GM18507 (cell line): Measurements from ENCODE around the gene PRR33.
"Not testable (repeated sequence)": the region's sequence is repeated elsewhere in the genome, so short reads cannot be mapped to it uniquely, and the experiment has no call there.

Experiments
- DNase-seq: peaks from one replicate; pipeline ENCODE4 v3.0.0; 2011; ENCODE audit warnings: low read depth; ENCODE audit not compliant: insufficient read length; ENCODE audit errors: extremely low spot score
- FAIRE-seq: peaks from 2 replicates; lab custom pipeline; 2011; peaks lifted over from hg19 to GRCh38; lab: Jason Lieb, UNC

Gene PRR33

GRCh38 chr11:1891831-1892115 is at the start of gene PRR33:
PRR33 (minus strand) TSS chr11:1891895; CDS start chr11:1890584, 1,311 bp downstream.
- no peak for DNase-seq
- no peak for FAIRE-seq

GRCh38 chr11:1939788-1940187 is 48.1 kb upstream of the PRR33 start:
- not testable (repeated sequence) for DNase-seq
- FAIRE-seq: peak; percentile 88

DNA sequence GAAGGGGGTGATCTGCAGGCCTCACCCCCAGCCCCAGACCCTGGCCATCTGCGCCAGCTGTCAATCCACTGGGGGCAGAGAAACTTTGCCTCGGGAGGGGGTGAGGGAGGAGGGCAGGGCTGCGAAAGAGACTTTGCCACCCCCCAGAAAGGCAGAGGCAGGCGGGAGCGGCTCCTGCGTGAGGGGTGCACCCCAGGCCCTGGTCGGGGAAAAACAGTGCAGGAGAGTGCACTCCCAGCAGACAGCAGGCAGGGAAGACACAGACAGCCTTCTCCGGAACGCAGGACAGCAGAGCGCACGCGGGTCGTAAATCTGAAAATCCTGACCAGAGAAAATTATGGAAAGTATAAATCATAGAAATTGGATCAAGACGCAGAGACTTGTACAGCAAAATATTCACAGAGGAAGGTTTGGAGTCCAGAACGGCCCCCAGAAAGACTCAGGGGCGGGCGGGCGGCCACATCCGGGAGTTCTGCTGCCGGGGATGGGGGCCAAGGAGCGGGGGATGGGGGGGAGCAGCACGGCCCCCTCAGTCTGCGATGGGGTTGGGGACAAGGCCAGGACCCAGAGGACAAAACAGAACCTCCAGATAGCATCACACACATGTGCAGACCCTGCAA is 47.4 kb upstream of the PRR33 start:
- no peak for DNase-seq
- no peak for FAIRE-seq

- no peak for DNase-seq
- FAIRE-seq: no peak
Measured at GRCh38 chr11:1938343-1939005, 46.8 kb upstream of the PRR33 start.

DNA sequence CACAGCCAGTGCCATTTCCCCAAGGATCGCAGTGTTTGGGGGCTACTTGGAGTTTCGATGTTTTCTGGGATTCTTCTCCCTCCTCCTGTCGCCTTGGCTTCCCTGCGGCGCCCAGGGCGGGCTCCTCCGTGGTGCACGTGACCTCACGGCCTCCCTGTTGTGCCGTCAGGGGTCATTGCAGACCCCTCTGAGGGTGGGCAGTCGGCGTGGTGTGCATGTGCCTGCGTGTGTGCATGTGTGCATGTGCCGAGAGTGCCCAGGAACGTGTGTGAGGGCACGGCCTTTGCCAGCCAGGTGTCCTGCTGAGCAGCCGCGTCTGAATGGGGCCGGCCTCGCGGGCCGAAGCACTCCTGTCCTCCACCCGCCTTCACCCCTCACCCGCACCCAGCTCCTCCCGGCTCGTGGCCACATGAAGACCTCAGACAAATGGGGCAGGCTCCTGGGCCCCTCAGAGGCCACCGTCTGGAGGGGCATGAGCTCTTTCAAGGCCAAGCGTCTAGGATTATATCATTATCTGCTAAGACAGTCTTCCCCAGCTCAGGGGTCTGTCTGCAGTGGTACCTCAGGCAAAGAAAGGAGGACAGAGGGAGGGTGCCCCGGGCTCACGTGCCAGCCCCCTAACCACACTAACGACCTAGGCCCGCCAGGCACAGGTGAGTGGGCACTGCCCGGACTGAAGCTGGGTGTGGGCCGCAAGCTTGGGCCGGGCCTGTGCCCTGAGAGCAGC is 46.1 kb upstream of the PRR33 start:
- FAIRE-seq (no peak), DNase-seq (no peak)

DNA sequence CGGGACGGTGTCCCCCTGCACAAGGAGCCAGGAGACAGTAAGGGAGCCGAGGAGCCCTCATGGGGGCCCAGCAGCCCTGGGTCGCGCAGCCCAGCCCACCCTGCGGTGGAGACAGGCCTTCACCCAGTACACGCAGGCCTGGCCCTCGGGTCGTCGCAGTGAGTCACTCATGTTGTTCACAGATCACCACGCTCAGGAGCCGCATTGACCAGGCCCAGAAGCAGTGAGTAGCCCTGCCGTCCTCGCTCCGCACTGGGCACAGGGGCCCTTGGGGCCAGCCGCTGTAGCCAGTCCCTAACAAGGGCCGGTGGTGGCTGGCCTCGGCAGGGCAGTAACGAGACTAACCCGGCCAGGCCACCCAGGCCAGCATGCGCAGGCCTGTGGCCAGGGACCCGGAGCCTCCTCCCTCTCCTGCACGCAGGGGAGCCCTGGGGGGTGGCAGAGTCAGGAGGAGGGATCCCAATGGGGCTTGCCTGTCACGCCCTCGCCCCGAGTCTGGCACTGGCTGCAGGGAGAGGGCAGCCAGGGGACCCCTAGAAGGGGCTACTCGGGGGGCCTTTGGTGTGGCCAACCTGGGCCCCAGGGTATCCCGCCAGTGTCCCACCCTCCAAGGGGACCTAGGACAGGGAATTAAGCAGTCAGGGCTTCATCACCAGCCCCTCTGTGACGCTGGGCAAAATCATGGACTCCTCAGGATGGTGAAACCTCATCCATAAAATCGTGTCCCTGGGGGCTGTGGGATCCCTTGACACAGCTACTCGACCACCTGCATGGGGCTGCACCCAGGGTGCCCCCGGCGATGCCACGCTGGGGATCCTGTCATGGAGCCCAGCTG is 45.3 kb upstream of the PRR33 start:
- DNase-seq (no peak), FAIRE-seq (no peak)

GRCh38 chr11:1936072-1936780 is 44.5 kb upstream of the PRR33 start:
- DNase-seq (no peak), FAIRE-seq (no peak)

DNA sequence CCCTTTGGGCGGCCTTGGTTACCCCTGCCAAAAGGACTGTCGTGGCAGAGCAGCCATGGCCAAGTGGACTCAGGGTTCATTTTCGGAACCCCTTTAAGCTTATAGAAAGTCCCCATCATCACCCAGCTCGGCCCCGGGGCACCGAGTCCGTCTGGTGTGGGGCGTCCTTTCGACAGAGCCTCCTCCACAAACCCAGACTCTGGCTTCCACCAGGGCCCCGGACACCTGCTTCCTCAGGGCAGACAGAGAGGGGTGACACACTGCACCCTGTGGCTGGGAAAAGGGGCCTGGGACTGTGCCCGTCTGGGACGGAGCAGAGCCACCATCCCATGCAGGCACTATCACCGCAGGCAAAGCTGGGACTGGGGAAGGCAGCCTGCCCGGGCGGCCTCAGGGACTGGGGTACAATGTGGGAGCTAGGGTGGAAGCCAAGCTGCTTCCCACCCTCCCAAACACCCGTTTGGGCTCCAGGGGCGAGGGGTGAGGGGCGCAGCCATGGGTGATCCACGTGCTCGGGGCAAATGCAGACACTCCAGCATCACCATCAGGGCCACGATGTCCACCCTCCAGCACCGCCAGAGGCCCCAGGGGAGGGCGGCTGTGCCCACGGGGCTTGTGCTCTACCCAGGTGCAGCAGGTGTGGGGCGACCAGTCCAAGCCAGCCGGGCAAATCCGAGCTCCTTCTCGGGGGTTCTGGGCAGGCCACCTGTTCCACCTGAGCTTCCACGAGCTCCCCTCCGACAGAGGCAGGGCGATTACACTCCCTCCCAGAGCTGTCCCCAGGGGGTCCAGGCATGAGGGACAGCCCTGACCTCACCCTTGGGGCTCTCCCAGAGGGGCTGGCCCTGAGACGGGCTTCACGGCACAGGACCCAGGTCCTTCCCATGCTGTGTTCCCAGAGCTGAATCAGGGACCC is 43.7 kb upstream of the PRR33 start:
- DNase-seq (no peak), FAIRE-seq (no peak)

- no peak for FAIRE-seq
- DNase-seq: no peak
Measured at GRCh38 chr11:1934335-1935155, 42.9 kb upstream of the PRR33 start.

DNA sequence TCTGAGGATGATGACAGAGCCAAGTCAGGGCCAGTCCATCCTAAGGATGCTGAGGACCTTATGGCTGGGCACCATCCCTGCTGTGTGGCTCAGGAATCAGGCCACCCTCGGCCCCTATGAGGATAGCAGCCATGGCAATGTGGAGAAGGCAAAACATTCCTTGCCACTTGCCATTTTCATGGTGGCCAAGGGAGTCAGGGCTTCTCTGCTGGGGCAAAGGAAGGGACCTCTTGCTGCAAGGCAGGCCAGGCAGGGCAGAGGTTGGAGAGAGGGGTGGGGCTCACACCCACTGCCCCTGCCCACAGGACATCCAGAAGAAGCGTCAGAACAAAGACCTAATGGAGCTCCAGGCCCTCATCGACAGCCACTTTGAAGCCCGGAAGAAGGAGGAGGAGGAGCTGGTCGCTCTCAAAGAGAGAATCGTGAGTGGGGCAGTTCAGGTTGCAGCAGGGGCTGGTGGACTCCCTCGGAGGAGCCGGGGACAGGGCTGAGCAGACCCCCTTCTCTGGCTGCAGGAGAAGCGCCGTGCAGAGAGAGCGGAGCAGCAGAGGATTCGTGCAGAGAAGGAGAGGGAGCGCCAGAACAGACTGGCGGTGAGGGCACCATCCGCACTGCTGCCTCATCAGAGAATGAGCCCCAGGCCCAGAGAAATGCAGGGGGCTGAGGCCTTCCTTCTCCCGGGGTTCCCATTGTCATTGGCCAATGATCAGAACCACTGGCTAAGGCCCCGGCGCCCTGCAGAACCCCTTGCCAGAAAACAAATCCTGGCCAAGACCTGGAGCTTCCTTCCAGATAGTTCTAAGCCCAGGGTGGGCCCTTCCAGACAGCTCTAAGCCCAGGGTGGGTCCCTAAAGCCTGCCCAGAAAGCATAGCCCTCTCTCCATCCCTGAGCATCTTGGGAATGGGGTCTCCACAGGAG is 42.0 kb upstream of the PRR33 start:
- DNase-seq (no peak), FAIRE-seq (no peak)

DNA sequence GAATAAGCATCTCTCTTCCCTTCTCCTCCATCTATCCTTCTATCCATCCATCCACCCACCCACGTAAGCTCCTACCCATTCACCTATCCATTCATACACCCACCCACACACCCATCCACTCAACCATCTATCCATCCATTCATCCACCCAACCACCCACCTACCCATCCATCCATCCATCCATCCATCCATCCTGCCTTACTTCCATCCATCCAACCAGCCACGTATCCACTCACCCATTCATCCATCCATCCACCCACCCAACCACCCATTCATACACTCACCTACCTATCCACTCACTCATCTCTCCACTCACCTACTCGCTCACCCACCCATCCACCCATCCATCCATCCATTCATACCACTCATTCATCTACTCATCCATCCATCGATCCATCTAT is 41.0 kb upstream of the PRR33 start:
- DNase-seq (no peak), FAIRE-seq (no peak)

DNA sequence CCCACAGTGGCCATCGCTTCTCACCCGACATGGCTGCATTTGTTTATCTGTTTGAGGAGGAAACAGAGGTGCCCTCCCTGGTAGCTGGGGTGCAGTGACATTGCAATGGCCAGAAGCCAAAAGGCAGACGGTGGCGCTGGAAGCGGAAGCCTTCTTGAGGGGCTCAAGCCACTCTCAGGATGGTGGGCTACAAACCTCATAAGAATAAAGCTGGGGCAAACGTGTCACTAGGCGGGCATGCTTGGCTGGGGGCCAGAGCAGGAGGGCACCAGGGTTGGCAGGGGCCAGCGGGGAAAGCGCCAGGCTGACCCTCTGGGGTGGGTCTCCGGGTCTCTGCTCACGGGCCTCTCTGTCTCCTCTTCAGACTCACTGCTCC is 40.4 kb upstream of the PRR33 start:
- no peak for FAIRE-seq
- DNase-seq: no peak

- DNase-seq (no peak), FAIRE-seq (no peak)
Measured at GRCh38 chr11:1931341-1932104, 39.8 kb upstream of the PRR33 start.

GRCh38 chr11:1930462-1930830 is 38.8 kb upstream of the PRR33 start:
- DNase-seq: no peak
- no peak for FAIRE-seq

GRCh38 chr11:1929621-1930461 is 38.1 kb upstream of the PRR33 start:
- DNase-seq (no peak), FAIRE-seq (no peak)
